Putamen (tissue), 1 donor: ENCODE data around the gene STX16.
A peak's percentile ranks its signal among the peaks of the same experiment; 100 is the strongest.

Experiments
- DNase-seq: peaks from one replicate; pipeline ENCODE4 v3.0.0-alpha.2; 2016; ENCODE audit warnings: low spot score

STX16 gene

GRCh38 chr20:58710481-58711265 is 59.6 kb downstream of the STX16 start:
- no peak for DNase-seq

- DNase-seq = no peak
These were observed 60.4 kb downstream of the STX16 start for GRCh38 chr20:58711266-58712051.

DNA sequence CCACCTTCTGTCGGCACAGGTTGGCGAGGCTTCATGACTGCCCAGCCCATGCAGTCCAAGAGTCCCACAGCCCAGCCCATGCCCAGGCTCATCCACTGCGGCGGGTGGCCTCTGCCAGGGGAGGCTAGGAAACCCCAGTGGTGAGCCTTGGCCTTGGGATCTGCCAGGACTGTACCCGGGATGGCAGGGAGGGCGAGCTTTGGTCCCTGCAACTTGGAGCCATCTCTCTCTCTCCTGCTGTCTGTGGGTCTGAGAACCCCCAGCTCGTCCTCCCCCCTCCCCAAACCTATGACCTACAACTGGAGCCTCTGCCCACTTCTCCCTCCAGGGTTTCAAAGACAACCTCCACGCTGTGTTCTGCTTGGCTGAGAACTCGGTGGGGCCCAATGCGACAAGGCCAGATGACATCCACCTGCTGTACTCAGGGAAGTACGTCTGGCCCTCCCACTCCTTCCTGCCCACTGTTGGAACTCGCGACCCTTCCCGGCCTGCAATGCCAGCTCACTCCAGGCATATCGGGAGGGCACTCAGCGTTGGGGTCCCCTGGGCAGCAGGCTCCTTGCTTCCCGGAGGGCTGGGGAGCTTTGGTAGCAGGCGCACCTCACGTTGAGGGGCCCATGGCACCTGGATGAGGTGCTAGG is 61.2 kb downstream of the STX16 start:
- no peak for DNase-seq

DNA sequence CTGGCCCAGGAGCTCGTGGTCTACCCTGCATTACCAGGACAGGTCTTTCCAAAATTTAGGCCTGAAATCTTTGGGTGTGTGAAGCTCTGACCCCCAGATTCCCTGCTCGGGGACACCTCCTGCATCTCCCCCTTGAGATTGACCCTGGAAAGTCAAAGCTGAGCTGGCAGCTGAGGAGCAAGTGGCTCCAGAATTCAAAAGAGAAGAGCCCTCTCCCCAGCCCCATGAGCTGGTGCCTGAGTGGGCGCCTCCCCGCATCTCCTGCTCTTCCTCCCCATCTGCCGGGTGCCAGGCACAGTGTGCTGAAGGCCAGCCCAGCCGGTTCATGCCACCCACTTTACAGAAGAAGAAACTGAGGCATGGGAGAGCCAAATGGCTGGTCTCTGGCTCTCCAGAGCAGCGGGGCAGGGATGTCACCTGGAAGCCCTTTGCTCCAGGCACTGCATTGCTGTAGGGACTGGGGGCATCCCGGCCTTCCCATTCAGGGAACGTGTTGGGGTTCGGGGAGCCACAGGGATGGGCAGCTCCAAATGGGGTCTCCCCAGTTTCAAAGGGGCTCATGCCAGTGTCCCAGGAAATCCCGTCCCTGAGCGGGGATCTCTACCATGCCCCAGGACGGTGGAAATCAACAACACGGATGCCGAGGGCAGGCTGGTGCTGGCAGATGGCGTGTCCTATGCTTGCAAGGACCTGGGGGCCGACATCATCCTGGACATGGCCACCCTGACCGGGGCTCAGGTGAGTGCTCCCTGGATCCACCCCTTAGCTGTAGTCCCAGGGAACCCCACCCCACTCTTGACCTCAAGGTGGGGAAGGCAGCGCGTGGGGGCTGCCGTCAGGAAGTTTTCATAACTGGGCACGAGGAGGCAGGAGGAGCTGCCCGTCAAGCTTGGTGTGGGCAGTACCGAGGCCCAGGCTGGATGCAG is 62.0 kb downstream of the STX16 start:
- DNase-seq = no peak

DNA sequence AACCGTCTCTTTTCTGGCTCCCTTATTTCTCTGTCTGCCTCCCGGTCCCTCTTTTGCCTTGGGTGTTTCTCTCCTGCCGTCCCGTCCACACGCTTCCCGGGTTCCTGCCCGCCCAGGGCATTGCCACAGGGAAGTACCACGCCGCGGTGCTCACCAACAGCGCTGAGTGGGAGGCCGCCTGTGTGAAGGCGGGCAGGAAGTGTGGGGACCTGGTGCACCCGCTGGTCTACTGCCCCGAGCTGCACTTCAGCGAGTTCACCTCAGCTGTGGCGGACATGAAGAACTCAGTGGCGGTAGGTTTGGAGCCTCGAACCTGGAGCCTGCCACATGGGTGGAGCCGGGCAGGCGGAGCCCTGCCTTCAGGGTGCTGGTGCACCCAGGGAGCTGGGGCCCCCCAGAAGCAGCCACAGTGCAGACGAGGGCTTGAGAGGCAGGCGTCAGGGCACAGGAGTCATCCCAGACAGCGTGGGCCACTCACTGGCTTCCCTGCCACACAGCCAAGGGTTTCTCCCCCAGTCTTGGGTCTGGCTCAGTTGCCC is 62.8 kb downstream of the STX16 start:
- no peak for DNase-seq

DNA sequence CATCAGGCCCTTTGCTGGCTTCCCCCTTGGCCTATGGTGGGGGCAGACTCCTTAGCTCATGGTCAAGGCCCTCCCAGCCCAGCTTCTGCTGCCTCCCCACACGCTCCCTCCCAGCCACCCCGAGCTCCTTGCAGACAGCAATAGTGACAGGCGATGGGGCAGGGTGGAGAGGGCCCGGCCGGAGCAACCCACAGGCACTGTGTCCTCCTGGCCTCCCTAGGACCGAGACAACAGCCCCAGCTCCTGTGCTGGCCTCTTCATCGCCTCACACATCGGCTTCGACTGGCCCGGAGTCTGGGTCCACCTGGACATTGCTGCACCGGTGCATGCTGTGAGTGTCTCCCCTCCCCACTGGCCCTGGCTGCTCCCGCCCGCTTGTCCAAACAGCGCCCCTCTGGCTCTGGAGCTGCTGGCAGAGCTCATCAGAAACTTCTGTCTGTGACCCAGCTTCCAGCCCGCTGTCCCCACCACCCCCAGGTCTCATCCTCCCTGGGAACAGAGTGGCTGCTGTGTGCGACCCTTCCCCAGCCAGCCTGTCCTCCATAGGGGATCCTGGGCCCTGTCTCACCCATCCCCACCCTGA is 63.3 kb downstream of the STX16 start:
- no peak for DNase-seq

DNA sequence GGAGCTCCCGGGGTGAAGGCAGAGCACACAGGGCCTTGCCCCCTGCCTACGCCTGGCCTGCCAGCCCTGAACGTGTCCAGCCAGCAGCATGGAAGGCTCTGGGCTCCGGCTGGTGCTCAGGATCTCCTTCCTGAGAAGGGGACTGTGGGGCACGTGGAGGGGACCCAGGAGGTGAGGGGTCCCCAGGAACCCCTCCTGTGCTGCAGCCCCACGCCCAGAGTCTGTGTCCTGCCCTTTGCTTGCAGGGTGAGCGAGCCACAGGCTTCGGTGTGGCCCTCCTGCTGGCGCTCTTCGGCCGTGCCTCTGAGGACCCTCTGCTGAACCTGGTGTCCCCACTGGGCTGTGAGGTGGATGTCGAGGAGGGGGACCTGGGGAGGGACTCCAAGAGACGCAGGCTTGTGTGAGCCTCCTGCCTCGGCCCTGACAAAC is 63.9 kb downstream of the STX16 start:
- no peak for DNase-seq

- no peak for DNase-seq
These were observed 64.3 kb downstream of the STX16 start for GRCh38 chr20:58715391-58715800.

DNA sequence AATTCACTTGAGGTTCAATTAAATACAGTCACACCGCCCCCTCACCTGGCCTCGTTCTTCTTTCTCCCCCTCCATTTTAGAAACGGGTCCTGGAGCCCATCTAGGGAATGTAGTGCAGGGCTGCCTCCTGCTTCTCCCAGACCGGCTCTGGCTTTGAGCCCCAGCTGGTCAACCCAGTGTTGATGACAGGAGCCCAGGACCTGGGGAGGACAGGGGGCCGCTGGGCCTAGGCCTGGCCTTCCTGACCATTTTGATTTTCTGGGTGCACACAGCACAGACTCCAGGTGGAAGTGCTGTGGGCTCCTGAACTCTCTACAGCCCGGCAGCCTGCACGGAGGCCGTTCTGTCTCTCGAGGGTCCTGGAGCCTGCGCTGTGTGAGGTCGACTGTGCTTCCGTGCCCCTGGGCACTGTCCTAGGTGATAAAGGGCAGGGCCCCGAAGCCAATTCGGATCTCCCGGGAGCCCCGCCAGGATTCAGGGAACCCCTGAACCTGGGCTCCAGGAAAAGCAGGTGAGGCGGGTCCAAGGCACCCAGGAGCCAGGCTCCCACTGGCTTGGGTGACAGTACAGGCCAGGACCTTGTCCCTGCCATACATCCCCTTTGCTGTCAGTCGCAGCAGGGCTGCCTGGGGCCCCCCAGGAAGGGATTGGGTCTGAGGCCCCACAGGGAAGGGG is 64.9 kb downstream of the STX16 start:
- DNase-seq = no peak

GRCh38 chr20:58716476-58717277 is 65.6 kb downstream of the STX16 start:
- DNase-seq = no peak

GRCh38 chr20:58717278-58718091 is 66.4 kb downstream of the STX16 start:
- no peak for DNase-seq

DNA sequence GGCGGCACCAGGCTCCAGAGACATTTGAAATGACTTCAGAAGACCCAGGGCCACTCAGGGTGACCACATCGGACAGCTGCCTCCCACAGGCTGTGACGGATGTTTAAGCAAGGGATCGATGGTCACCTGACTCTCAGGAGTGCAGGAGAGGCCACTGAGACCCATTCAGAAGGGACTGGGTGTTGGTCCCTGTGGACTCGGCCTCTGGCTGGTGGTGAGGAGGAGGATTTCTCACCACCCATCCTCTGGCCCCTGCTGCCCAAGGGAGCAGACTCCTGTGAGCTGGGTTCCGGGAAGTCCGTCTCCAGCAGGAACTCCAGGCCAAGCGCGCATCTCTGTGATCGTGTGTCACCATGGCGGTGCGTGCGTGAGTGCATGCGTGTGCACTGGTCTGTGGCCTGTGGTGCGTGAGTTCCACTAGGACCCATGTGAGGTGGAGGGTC is 67.1 kb downstream of the STX16 start:
- no peak for DNase-seq

GRCh38 chr20:58718729-58719128 is 67.6 kb downstream of the STX16 start:
- DNase-seq = no peak

- peak; percentile 10 for DNase-seq
These were observed 68.2 kb downstream of the STX16 start for GRCh38 chr20:58719258-58719657.

- DNase-seq = no peak
These were observed 68.9 kb downstream of the STX16 start for GRCh38 chr20:58719971-58720371.

GRCh38 chr20:58720890-58721289 is 69.8 kb downstream of the STX16 start:
- no peak for DNase-seq

DNA sequence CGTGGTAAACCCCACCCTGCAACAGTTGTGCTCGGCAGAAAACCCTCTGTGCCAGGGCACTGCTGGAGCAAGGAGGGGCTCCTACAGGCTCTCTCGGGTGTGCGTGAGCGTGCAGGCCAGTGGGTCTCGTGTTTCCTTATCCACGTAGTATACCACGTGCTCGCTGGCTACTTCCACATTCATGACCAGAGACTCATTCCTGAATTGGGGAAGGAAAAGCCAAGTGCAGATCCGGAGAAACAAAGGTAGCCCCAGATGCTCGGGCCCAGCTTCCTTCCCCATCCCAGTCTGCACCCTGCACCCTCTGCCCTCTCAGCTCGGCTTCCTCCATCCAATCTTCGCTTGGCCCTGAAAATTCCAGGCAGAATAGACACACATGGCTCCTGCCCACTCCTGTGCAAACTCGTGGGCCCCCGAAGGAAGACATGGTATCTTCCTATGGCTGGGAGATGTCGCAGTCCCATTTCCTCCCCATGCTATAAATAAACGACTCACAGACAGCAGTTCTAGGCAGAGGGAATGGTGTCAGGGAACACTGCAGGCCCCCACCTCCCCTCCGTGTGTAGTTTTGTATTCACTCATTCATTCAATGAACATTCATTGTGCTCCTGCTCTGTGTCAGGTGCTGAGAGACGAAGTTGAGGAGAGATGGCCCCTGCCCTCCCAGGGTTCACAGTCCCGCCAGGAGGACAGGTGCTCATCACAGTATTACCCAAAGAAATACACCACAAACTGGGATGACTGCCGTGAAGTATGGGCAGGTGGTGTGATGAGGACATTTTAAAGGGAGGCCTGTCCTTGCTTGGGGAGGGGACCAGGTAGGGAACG is 71.1 kb downstream of the STX16 start:
- no peak for DNase-seq
